ENCODE results near the gene ACKR3.

ACKR3 gene

GRCh38 chr2:236572482-236572881, 2.9 kb downstream of the ACKR3 start:
- TF ChIP-seq CTCF (IDR thresholded peaks at IDR 0.05; ENCODE audit: insufficient read depth, low read depth, low read length, missing control alignments), result no peak
- no peak overlapping the region for H3K4me3 ChIP-seq (ENCODE audit: low read depth, low read length)
- DNase-seq (ENCODE audit: low read depth), result no peak

GRCh38 chr2:236573066-236573929, 3.7 kb downstream of the ACKR3 start:
- no peak for TF ChIP-seq CTCF (IDR thresholded peaks at IDR 0.05; ENCODE audit: insufficient read depth, low read depth, low read length, missing control alignments)
- H3K4me3 ChIP-seq (ENCODE audit: low read depth, low read length), result no peak overlapping the region
- DNase-seq (ENCODE audit: low read depth), result no peak

DNA sequence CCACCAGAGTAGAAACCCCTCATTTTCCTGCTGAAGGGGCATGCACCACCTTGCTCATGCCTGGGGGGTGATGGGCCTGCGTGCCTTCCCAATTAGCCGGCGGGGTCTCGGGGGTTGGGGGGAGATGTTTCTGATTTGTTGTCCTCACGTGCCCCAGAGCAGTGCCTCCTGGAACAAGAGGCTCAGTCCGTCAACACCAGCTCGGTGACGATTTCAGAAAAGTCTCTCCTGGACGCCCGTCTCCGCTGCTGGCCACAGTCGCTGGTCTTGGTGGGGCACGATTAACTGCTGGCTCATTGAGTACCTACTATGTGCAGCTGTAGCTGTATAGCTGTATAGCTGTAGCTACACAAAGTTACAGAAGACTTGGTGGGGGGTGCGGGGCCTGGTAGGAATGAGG, 4.4 kb downstream of the ACKR3 start:
- H3K4me3 ChIP-seq (ENCODE audit: low read depth, low read length), result no peak overlapping the region
- DNase-seq (ENCODE audit: low read depth), result no peak
- TF ChIP-seq CTCF (IDR thresholded peaks at IDR 0.05; ENCODE audit: insufficient read depth, low read depth, low read length, missing control alignments), result no peak

GRCh38 chr2:236574424-236575145, 5.0 kb downstream of the ACKR3 start:
- H3K4me3 ChIP-seq (ENCODE audit: low read depth, low read length), result no peak overlapping the region
- DNase-seq (ENCODE audit: low read depth), result no peak
- TF ChIP-seq CTCF (IDR thresholded peaks at IDR 0.05; ENCODE audit: insufficient read depth, low read depth, low read length, missing control alignments), result no peak

DNA sequence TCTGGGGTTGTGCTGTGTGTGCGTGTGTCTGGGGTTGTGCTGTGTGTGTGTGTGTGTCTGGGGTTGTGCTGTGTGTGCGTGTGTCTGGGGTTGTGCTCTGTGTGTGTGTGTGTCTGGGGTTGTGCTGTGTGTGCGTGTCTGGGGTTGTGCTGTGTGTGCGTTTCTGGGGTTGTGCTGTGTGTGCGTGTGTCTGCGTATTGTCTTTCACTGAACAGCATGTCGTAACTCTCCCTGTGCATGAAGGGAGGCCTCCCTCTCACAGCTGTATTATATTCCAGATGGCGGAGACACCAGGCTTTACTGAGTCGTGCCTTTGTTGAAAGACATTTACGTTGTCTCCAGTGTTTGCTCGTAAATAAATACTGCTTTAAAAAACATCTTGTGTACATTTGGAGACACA, 5.9 kb downstream of the ACKR3 start:
- no peak for DNase-seq (ENCODE audit: low read depth)
- TF ChIP-seq CTCF (IDR thresholded peaks at IDR 0.05; ENCODE audit: insufficient read depth, low read depth, low read length, missing control alignments), result no peak
- no peak overlapping the region for H3K4me3 ChIP-seq (ENCODE audit: low read depth, low read length)

DNA sequence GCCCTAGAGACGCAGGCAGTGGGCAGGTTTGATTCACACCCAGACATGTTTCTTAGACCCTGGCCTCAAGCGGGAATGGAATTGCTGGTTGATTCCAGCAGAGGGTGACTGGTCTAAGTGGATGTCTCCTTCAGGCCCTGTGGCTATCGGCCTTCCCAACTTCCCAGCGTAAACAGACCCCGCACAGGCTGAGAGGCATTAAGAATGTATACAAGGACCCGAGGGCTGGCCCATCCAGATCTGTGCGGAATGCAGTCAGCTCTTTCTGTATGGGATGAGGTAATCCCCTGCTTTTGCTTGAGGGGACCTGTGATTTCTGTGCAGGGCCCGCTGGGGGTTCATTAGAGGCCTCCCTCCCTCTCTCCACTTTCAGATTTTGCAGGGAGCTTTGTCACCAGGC, 6.5 kb downstream of the ACKR3 start:
- TF ChIP-seq CTCF (IDR thresholded peaks at IDR 0.05; ENCODE audit: insufficient read depth, low read depth, low read length, missing control alignments), result no peak
- no peak overlapping the region for H3K4me3 ChIP-seq (ENCODE audit: low read depth, low read length)
- DNase-seq (ENCODE audit: low read depth), result no peak

All from GM12865 (cell line).